ENCODE measurements around the gene NACC2.

NACC2 gene

GRCh38 chr9:135958485-135958884, 136.6 kb downstream of the NACC2 start:
- no peak for DNase-seq
- Histone ChIP-seq H4K91ac (ENCODE audit: low read depth, low read length) (no peak overlapping the region), H3K36me3 (ENCODE audit: control insufficient read depth in 1 of 2, insufficient read depth in 2 of 2, low read length in 2 of 2) (peaks cover 11 to 12% of the 10 kb centered on the region in 2 experiments), H3K4ac (ENCODE audit: low read depth, low read length) (peak overlapping the region; percentile 64), H2BK12ac (ENCODE audit: low read length) (no peak overlapping the region), H2AK5ac (ENCODE audit: low read length) (no peak overlapping the region), H3K4me2 (ENCODE audit: low read length) (peak overlapping the region; percentile 10), H3K14ac (ENCODE audit: low read length) (no peak overlapping the region), H3K18ac (ENCODE audit: low read length) (no peak overlapping the region), H3K23ac (ENCODE audit: low read length) (no peak overlapping the region), H4K12ac (ENCODE audit: low read depth, low read length) (no peak overlapping the region), H4K8ac (ENCODE audit: low read depth, low read length) (no peak overlapping the region), H2AFZ (ENCODE audit: insufficient read depth, low read length, poor library complexity) (no peak overlapping the region), H3K9me3 (ENCODE audit: insufficient read depth, low read depth, low read length) (peaks cover 4% of the 10 kb centered on the region), H3K27ac (ENCODE audit: low read depth, low read length) (no peak overlapping the region), H3K27me3 (ENCODE audit: insufficient read depth, low read length) (no peaks in the 10 kb centered on the region), H2BK5ac (ENCODE audit: low read depth, low read length, poor library complexity) (no peak overlapping the region), H3K4me3 (ENCODE audit: low read depth, low read length) (no peak overlapping the region), H3K4me1 (ENCODE audit: control insufficient read depth in 1 of 2, insufficient read depth in 2 of 2, low read length in 2 of 2) (peaks cover 2 to 14% of the 10 kb centered on the region in 2 experiments), H3K9ac (ENCODE audit: low read length) (no peak overlapping the region), H2BK120ac (ENCODE audit: insufficient read depth, low read length, poor library complexity) (no peak overlapping the region), H3K79me2 (ENCODE audit: control insufficient read depth, insufficient read depth, low read length, poor library complexity) (peaks cover 10% of the 10 kb centered on the region), H3K79me1 (ENCODE audit: low read length) (peaks cover 6% of the 10 kb centered on the region)
- no CpG with 5 or more reads among the region's 12 CpGs for WGBS (ENCODE audit: extremely low coverage, insufficient coverage, insufficient read length)

- peaks cover 6% of the 10 kb centered on the region for H3K79me1 ChIP-seq (ENCODE audit: low read length)
- no peak overlapping the region for H3K14ac ChIP-seq (ENCODE audit: low read length)
- no peak overlapping the region for H3K9ac ChIP-seq (ENCODE audit: low read length)
- peaks cover 10% of the 10 kb centered on the region for H3K79me2 ChIP-seq (ENCODE audit: control insufficient read depth, insufficient read depth, low read length, poor library complexity)
- H3K4me3 ChIP-seq (ENCODE audit: low read depth, low read length) = no peak overlapping the region
- peaks cover 4% of the 10 kb centered on the region for H3K9me3 ChIP-seq (ENCODE audit: insufficient read depth, low read depth, low read length)
- WGBS (ENCODE audit: extremely low coverage, insufficient coverage, insufficient read length) = no CpG with 5 or more reads among the region's 9 CpGs
- no peak overlapping the region for H2BK12ac ChIP-seq (ENCODE audit: low read length)
- H3K4me2 ChIP-seq (ENCODE audit: low read length) = no peak overlapping the region
- peaks cover 16 to 17% of the 10 kb centered on the region in 2 experiments for H3K36me3 ChIP-seq (ENCODE audit: control insufficient read depth in 1 of 2, insufficient read depth in 2 of 2, low read length in 2 of 2)
- DNase-seq = no peak
- no peaks in the 10 kb centered on the region for H3K27me3 ChIP-seq (ENCODE audit: insufficient read depth, low read length)
- H4K12ac ChIP-seq (ENCODE audit: low read depth, low read length) = no peak overlapping the region
- H3K4me1 ChIP-seq (ENCODE audit: control insufficient read depth in 1 of 2, insufficient read depth in 2 of 2, low read length in 2 of 2) = peaks cover 2 to 14% of the 10 kb centered on the region in 2 experiments
- H4K91ac ChIP-seq (ENCODE audit: low read depth, low read length) = no peak overlapping the region
- H2AK5ac ChIP-seq (ENCODE audit: low read length) = no peak overlapping the region
- H2BK5ac ChIP-seq (ENCODE audit: low read depth, low read length, poor library complexity) = no peak overlapping the region
- no peak overlapping the region for H2BK120ac ChIP-seq (ENCODE audit: insufficient read depth, low read length, poor library complexity)
- no peak overlapping the region for H3K4ac ChIP-seq (ENCODE audit: low read depth, low read length)
- H3K23ac ChIP-seq (ENCODE audit: low read length) = no peak overlapping the region
- no peak overlapping the region for H3K27ac ChIP-seq (ENCODE audit: low read depth, low read length)
- no peak overlapping the region for H2AFZ ChIP-seq (ENCODE audit: insufficient read depth, low read length, poor library complexity)
- no peak overlapping the region for H3K18ac ChIP-seq (ENCODE audit: low read length)
- no peak overlapping the region for H4K8ac ChIP-seq (ENCODE audit: low read depth, low read length)
These were observed 137.7 kb downstream of the NACC2 start for GRCh38 chr9:135957431-135957830.

GRCh38 chr9:135956802-135957174, 138.3 kb downstream of the NACC2 start:
- Histone ChIP-seq H3K4me3 (ENCODE audit: low read depth, low read length) (no peak overlapping the region), H3K27ac (ENCODE audit: low read depth, low read length) (no peak overlapping the region), H3K79me2 (ENCODE audit: control insufficient read depth, insufficient read depth, low read length, poor library complexity) (peaks cover 10% of the 10 kb centered on the region), H2BK120ac (ENCODE audit: insufficient read depth, low read length, poor library complexity) (no peak overlapping the region), H2AK5ac (ENCODE audit: low read length) (no peak overlapping the region), H2AFZ (ENCODE audit: insufficient read depth, low read length, poor library complexity) (no peak overlapping the region), H4K12ac (ENCODE audit: low read depth, low read length) (no peak overlapping the region), H3K4ac (ENCODE audit: low read depth, low read length) (no peak overlapping the region), H3K9ac (ENCODE audit: low read length) (no peak overlapping the region), H3K4me2 (ENCODE audit: low read length) (no peak overlapping the region), H4K8ac (ENCODE audit: low read depth, low read length) (no peak overlapping the region), H3K4me1 (ENCODE audit: control insufficient read depth in 1 of 2, insufficient read depth in 2 of 2, low read length in 2 of 2) (peaks cover 6 to 14% of the 10 kb centered on the region in 2 experiments), H4K91ac (ENCODE audit: low read depth, low read length) (no peak overlapping the region), H3K79me1 (ENCODE audit: low read length) (peaks cover 6% of the 10 kb centered on the region), H3K9me3 (ENCODE audit: insufficient read depth, low read depth, low read length) (peaks cover 4% of the 10 kb centered on the region), H2BK5ac (ENCODE audit: low read depth, low read length, poor library complexity) (no peak overlapping the region), H3K23ac (ENCODE audit: low read length) (no peak overlapping the region), H3K14ac (ENCODE audit: low read length) (no peak overlapping the region), H3K18ac (ENCODE audit: low read length) (no peak overlapping the region), H3K27me3 (ENCODE audit: insufficient read depth, low read length) (no peaks in the 10 kb centered on the region), H3K36me3 (ENCODE audit: control insufficient read depth in 1 of 2, insufficient read depth in 2 of 2, low read length in 2 of 2) (peaks cover 19 to 21% of the 10 kb centered on the region in 2 experiments), H2BK12ac (ENCODE audit: low read length) (no peak overlapping the region)
- no CpG with 5 or more reads among the region's 8 CpGs for WGBS (ENCODE audit: extremely low coverage, insufficient coverage, insufficient read length)
- no peak for DNase-seq

Data from trophoblast cell (in vitro differentiated cells and primary cell).